H9 (cell line): ENCODE measurements around the gene PXDN. TPM values are rescaled to one million over a fixed set of nuclear protein-coding genes. Genes with fewer than 3 reads are reported as not detected.

Experiments used
- DNase-seq: peaks from one replicate; pipeline ENCODE4 v3.0.0-alpha.2; 2017
- H2AFZ ChIP-seq: one replicate; pipeline ENCODE4 v1.6.1; 2013; ENCODE audit warnings: mild to moderate bottlenecking, low read length, control low read depth, moderate library complexity
- H2AK5ac ChIP-seq: 2 replicates; pipeline ENCODE4 v1.6.1; 2013; ENCODE audit warnings: low read length, control low read depth, mixed read lengths; ENCODE audit not compliant: insufficient read length
- H2BK120ac ChIP-seq: one replicate; pipeline ENCODE4 v1.6.1; 2013; ENCODE audit warnings: low read depth, mild to moderate bottlenecking, low read length, control low read depth, inconsistent platforms; ENCODE audit not compliant: poor library complexity, severe bottlenecking
- H2BK12ac ChIP-seq: 2 replicates; pipeline ENCODE4 v1.6.1; 2013; ENCODE audit warnings: low read length, control low read depth, mixed read lengths, low read depth; ENCODE audit not compliant: insufficient read length
- H2BK15ac ChIP-seq: 2 replicates; pipeline ENCODE4 v1.6.1; 2013; ENCODE audit warnings: low read depth, low read length, control low read depth
- H2BK20ac ChIP-seq: one replicate; pipeline ENCODE4 v1.6.1; 2013; ENCODE audit warnings: low read depth, mild to moderate bottlenecking, low read length, control low read depth, inconsistent platforms; ENCODE audit not compliant: poor library complexity, severe bottlenecking
- H2BK5ac ChIP-seq: 2 replicates; pipeline ENCODE4 v1.6.1; 2013; ENCODE audit warnings: low read length, control low read depth, mixed read lengths; ENCODE audit not compliant: insufficient read length
- H3K14ac ChIP-seq: 2 replicates; pipeline ENCODE4 v1.6.1; 2013; ENCODE audit warnings: low read length, control low read depth; ENCODE audit not compliant: insufficient read depth
- H3K18ac ChIP-seq: 2 replicates; pipeline ENCODE4 v1.6.1; 2013; ENCODE audit warnings: low read depth, mild to moderate bottlenecking, mixed read lengths, low read length, control low read depth; ENCODE audit not compliant: insufficient read length
- H3K23ac ChIP-seq: 2 replicates; pipeline ENCODE4 v1.6.1; 2013; ENCODE audit warnings: low read length, control low read depth, mixed read lengths, low read depth; ENCODE audit not compliant: insufficient read length
- H3K23me2 ChIP-seq: 2 replicates; pipeline ENCODE4 v1.6.1; 2013; ENCODE audit warnings: low read depth, mild to moderate bottlenecking, mixed read lengths, low read length, control low read depth; ENCODE audit not compliant: insufficient read length, poor library complexity, severe bottlenecking
- H3K27ac ChIP-seq: 2 replicates; pipeline ENCODE4 v1.5.1; 2013; ENCODE audit warnings: low read length, control low read depth, mixed read lengths, low read depth; ENCODE audit not compliant: insufficient read length
- H3K27me3 ChIP-seq: 2 replicates; pipeline ENCODE4 v1.6.1; 2013; ENCODE audit warnings: low read length, control low read depth, inconsistent platforms; ENCODE audit not compliant: insufficient read depth
- H3K4ac ChIP-seq: 2 replicates; pipeline ENCODE4 v1.6.1; 2013; ENCODE audit warnings: low read depth, mild to moderate bottlenecking, control low read depth, inconsistent platforms, low read length, moderate library complexity
- H3K4me1 ChIP-seq: 2 replicates; pipeline ENCODE4 v1.6.1; 2013; ENCODE audit warnings: low read length, control low read depth, inconsistent platforms; ENCODE audit not compliant: insufficient read depth
- H3K4me2 ChIP-seq: 2 replicates; pipeline ENCODE4 v1.6.1; 2013; ENCODE audit warnings: low read length, control low read depth, mixed read lengths; ENCODE audit not compliant: insufficient read length, insufficient read depth
- H3K56ac ChIP-seq: 2 replicates; pipeline ENCODE4 v1.6.1; 2013; ENCODE audit warnings: low read depth, mild to moderate bottlenecking, mixed read lengths, low read length, control low read depth; ENCODE audit not compliant: insufficient read length
- H3K79me1 ChIP-seq: 2 replicates; pipeline ENCODE4 v1.6.1; 2013; ENCODE audit warnings: low read depth, mild to moderate bottlenecking, moderate library complexity, low read length, control low read depth, inconsistent platforms; ENCODE audit not compliant: insufficient read depth, poor library complexity, severe bottlenecking
- H3K79me2 ChIP-seq: 2 replicates; pipeline ENCODE4 v1.6.1; 2013; ENCODE audit warnings: low read length, control low read depth, inconsistent platforms; ENCODE audit not compliant: insufficient read depth
- H3K9ac ChIP-seq: 2 replicates; pipeline ENCODE4 v1.6.1; 2013; ENCODE audit warnings: low read length, control low read depth, mixed read lengths; ENCODE audit not compliant: insufficient read length; ENCODE audit errors: extremely low read depth
- H3K9me3 ChIP-seq: one replicate; pipeline ENCODE4 v1.6.1; 2013; ENCODE audit warnings: low read depth, low read length, inconsistent platforms; ENCODE audit not compliant: control insufficient read depth
- H3T11ph ChIP-seq: one replicate; pipeline ENCODE4 v1.6.1; 2013; ENCODE audit warnings: mild to moderate bottlenecking, low read length, control low read depth, inconsistent platforms
- H4K20me1 ChIP-seq: one replicate; pipeline ENCODE4 v1.6.1; 2013; ENCODE audit not compliant: control insufficient read depth, insufficient read length, insufficient read depth
- H4K5ac ChIP-seq: 2 replicates; pipeline ENCODE4 v1.6.1; 2013; ENCODE audit warnings: low read depth, mild to moderate bottlenecking, mixed read lengths, low read length, control low read depth; ENCODE audit not compliant: insufficient read length
- H4K8ac ChIP-seq: replicated peaks from 2 replicates; pipeline ENCODE4 v1.6.1; 2013; ENCODE audit warnings: low read length, control low read depth, mixed read lengths, low read depth; ENCODE audit not compliant: insufficient read length
- H4K91ac ChIP-seq: 2 replicates; pipeline ENCODE4 v1.6.1; 2013; ENCODE audit warnings: low read depth, mild to moderate bottlenecking, moderate library complexity, mixed read lengths, low read length, control low read depth; ENCODE audit not compliant: insufficient read length
- H3K27ac Mint-ChIP-seq, 3 experiments: 2 replicates in 2 of 3; 3 replicates in 1 of 3; pipeline ENCODE4 v1.8.0; 2020 to 2021; ENCODE audit warnings: mixed read lengths in 3 of 3, mild to moderate bottlenecking in 1 of 3, moderate library complexity in 1 of 3
- H3K27me3 Mint-ChIP-seq: 2 replicates; pipeline ENCODE4 v1.8.0; 2021; ENCODE audit warnings: low read depth, mild to moderate bottlenecking, moderate library complexity, mixed read lengths
- H3K36me3 Mint-ChIP-seq, 3 experiments: 2 replicates in 2 of 3; 3 replicates in 1 of 3; pipeline ENCODE4 v1.8.0; 2020 to 2021; ENCODE audit warnings: low read depth in 3 of 3, mixed read lengths in 3 of 3; ENCODE audit not compliant: insufficient read depth in 1 of 3
- H3K4me1 Mint-ChIP-seq, 2 experiments: 2 replicates each; pipeline ENCODE4 v1.8.0; 2020; ENCODE audit warnings: mixed read lengths in 2 of 2
- H3K4me3 Mint-ChIP-seq, 2 experiments: 2 replicates in 1 of 2; 3 replicates in 1 of 2; pipeline ENCODE4 v1.8.0; 2020 to 2021; ENCODE audit warnings: mild to moderate bottlenecking in 2 of 2, mixed read lengths in 2 of 2, moderate library complexity in 1 of 2
- H3K9me3 Mint-ChIP-seq, 2 experiments: 2 replicates in 1 of 2; 3 replicates in 1 of 2; pipeline ENCODE4 v1.8.0; 2020; ENCODE audit warnings: mild to moderate bottlenecking in 2 of 2, mixed read lengths in 2 of 2, moderate library complexity in 1 of 2
- CTCF ChIP-seq: fragments of 200-600 bp; sonication (generic); conservative IDR thresholded peaks from 3 replicates; pipeline ENCODE4 v1.8.0; 2021; ENCODE audit warnings: antibody characterized with exemption, mild to moderate bottlenecking
- WGBS: extraction: QIAGEN DNeasy Blood & Tissue Kit; methylation state at CpG from one replicate; pipeline ENCODE4 v1.1.7; 2013; ENCODE audit warnings: missing lambda C conversion rate, low lambda C conversion rate, mixed read lengths; ENCODE audit not compliant: insufficient read length; ENCODE audit errors: extremely low coverage; 5-methylcytosine and 5-hydroxymethylcytosine counted together
- total RNA-seq: library from RNA; stranded (reverse); gene quantifications from 2 replicates; pipeline ENCODE4 v1.2.1, GENCODE V29; 2021

PXDN gene
- total RNA-seq, 1 experiment from 2014 or later, result 146 TPM

GRCh38 chr2:1656326-1656960, 87.9 kb downstream of the PXDN start:
- Histone ChIP-seq H4K8ac (no peak overlapping the region), H3K4ac (no peak overlapping the region), H4K20me1 (peaks cover 5% of the 10 kb centered on the region), H3K23ac (no peak overlapping the region), H3K27me3 (no peaks in the 10 kb centered on the region), H3K56ac (no peak overlapping the region), H3K18ac (no peak overlapping the region), H4K91ac (no peak overlapping the region), H3K79me2 (no peaks in the 10 kb centered on the region), H2BK20ac (no peak overlapping the region), H2BK12ac (no peak overlapping the region), H3K14ac (no peak overlapping the region), H3K4me2 (no peak overlapping the region), H3K4me1 (no peaks in the 10 kb centered on the region; the same call in 1 of the 2 replicates), H2AK5ac (no peak overlapping the region), H2BK15ac (no peak overlapping the region), H3K9ac (no peak overlapping the region), H2BK5ac (no peak overlapping the region), H2AFZ (no peak overlapping the region), H2BK120ac (no peak overlapping the region), H3K27ac (no peak overlapping the region), H3T11ph (no peak overlapping the region), H3K79me1 (no peaks in the 10 kb centered on the region), H3K23me2 (no peaks in the 10 kb centered on the region), H3K9me3 (no peaks in the 10 kb centered on the region), H4K5ac (no peak overlapping the region)
- TF ChIP-seq CTCF, result peak; percentile 40; the same call in 2 of the 3 replicates
- Mint-ChIP-seq H3K27ac (peak overlapping the region in 2 of 3 experiments; percentile 30 to 37; a peak in 2 of 7 replicates), H3K4me3 (no peak overlapping the region), H3K36me3 (peaks cover 24 to 50% (median 39%) of the 10 kb centered on the region in 3 experiments; a peak in 6 of 7 replicates), H3K4me1 (peaks cover 4 to 19% of the 10 kb centered on the region in 2 experiments), H3K27me3 (peaks cover 2% of the 10 kb centered on the region), H3K9me3 (no peaks in the 10 kb centered on the region)
- peak; percentile 53 for DNase-seq
- WGBS, result no CpG with 5 or more reads among the region's 6 CpGs
